MG63 (cell line): Measurements from ENCODE around the gene DNAH9. TPM values are rescaled to one million over a fixed set of nuclear protein-coding genes. Genes with fewer than 3 reads are reported as not detected.
A peak's percentile ranks its signal among the peaks of the same experiment; 100 is the strongest.

Experiments used
- DNase-seq: peaks from one replicate; pipeline ENCODE4 v3.0.0-alpha.2; 2020
- H3K27me3 ChIP-seq: fragments of 250-450 bp; sonication (Bioruptor Pico); 2 replicates; pipeline ENCODE4 v1.5.1; 2020; ENCODE audit warnings: mild to moderate bottlenecking, moderate library complexity
- H3K36me3 ChIP-seq: fragments of 250-450 bp; sonication (Bioruptor Pico); 2 replicates; pipeline ENCODE4 v1.5.1; 2020; ENCODE audit warnings: mild to moderate bottlenecking, moderate library complexity
- H3K4me3 ChIP-seq: fragments of 250-450 bp; sonication (Bioruptor Pico); 2 replicates; pipeline ENCODE4 v1.5.1; 2020; ENCODE audit warnings: mild to moderate bottlenecking, moderate library complexity
- H3K9me3 ChIP-seq: fragments of 250-450 bp; sonication (Bioruptor Pico); 2 replicates; pipeline ENCODE4 v1.5.1; 2020; ENCODE audit warnings: mild to moderate bottlenecking, moderate library complexity
- total RNA-seq: library from RNA; depleted of rRNA; stranded (reverse); fragments of >200 nt; shearing (Covaris generic); gene quantifications from 2 replicates; pipeline ENCODE4 v1.2.3, GENCODE V29; 2014; ENCODE audit warnings: low replicate concordance

Gene DNAH9
- total RNA-seq, 1 experiment from 2014 or later, result not detected

DNA sequence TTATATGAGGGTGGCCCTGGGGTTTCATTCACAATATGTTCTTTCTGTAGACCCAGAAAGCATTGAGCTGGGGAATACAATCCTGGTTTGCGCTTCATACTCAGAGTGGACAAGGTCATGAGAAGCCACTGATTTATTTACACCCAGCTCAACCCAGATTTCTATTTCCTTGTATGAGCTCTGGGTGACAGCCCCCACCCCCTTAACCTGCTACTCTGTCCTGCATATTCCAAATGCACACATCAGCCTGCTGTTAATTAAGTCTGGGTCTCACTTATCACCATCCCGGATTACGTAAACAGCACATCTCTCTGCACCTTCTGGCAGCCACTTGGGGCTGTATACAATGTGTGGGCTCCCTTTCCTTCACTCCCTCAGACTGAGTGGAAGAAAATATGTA lies 102.4 kb downstream of the DNAH9 start:
- DNase-seq, result no peak
- H3K36me3 ChIP-seq, result no peaks in the 10 kb centered on the region
- no peaks in the 10 kb centered on the region for H3K9me3 ChIP-seq
- no peaks in the 10 kb centered on the region for H3K27me3 ChIP-seq
- H3K4me3 ChIP-seq, result no peak overlapping the region

DNA sequence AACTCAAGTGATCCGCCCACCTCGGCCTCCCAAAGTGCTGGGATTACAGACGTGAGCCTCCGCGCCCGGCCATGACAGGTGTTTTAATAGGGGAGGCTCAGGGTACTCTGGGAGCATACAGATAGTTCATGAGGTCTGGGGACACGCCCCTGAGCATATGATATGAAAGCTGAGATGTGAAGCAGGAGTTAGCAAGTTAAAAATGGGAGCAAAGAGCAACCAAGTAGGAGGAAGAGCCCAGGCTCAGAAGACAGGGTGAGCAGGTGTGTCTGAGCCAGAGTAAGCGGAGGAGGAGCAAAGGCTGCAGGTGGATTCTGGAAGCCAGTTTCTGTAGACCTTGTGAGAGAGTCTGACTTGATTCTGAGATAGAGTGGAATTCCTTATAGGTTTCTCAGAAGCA lies 103.6 kb downstream of the DNAH9 start:
- Histone ChIP-seq H3K9me3 (no peaks in the 10 kb centered on the region), H3K27me3 (no peaks in the 10 kb centered on the region), H3K4me3 (no peak overlapping the region), H3K36me3 (no peaks in the 10 kb centered on the region)
- no peak for DNase-seq

DNA sequence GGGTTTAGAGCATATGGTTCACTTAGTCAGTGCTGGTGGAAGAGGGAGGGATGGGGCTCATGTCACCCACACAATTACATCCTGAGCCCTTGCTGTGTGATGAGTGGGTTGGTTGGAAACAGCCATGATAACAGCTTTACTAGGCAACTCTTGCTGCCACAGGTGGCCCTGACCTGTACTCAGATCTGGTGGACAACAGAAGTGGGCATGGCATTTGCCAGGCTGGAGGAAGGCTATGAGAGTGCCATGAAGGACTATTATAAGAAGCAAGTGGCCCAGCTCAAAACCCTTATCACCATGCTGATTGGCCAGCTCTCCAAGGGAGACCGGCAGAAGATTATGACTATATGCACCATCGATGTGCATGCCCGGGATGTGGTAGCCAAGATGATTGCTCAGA lies 105.8 kb downstream of the DNAH9 start:
- DNase-seq, result no peak
- Histone ChIP-seq H3K9me3 (no peaks in the 10 kb centered on the region), H3K36me3 (no peaks in the 10 kb centered on the region), H3K4me3 (no peak overlapping the region), H3K27me3 (no peaks in the 10 kb centered on the region)

DNA sequence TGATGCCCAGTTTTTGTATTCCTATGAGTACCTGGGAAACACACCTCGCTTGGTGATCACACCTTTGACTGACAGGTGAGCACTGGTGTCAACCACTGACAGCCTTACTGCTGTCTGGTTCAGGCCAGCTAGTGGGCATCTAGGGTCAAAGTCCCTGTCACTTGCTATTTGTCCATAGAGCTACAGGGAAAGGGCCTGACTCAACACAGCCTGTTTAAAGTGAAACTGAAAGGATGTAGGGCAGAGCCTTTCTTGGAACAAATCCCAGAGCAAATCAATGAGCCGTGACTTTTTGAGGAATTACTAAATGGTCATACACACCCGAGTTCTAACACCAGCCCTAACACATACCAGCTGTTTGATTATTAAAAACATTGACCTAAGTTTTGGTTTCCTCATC lies 106.8 kb downstream of the DNAH9 start:
- peak; percentile 5 for DNase-seq

DNA sequence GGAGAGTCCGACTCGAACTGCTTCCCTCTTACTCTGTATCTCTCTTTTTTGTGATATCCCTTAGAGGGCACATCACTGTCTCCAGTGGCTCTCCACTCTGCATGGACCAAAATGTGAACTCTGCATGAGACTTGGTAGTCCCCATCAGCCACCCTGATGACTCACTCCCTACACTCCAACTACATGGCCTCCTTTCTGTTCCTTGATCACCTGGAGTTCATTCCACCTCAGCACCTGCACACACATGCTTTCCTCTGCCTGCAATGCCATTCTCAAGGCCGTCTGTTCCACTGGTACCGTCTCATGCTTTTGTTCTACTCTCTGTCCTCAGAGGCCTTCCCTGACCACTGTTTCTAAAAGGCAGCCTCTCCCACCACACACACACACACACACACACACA lies 109.3 kb downstream of the DNAH9 start:
- H3K9me3 ChIP-seq, result no peaks in the 10 kb centered on the region
- no peaks in the 10 kb centered on the region for H3K36me3 ChIP-seq
- H3K4me3 ChIP-seq, result no peak overlapping the region
- peaks cover 6% of the 10 kb centered on the region; the same call in 1 of the 2 replicates for H3K27me3 ChIP-seq
- DNase-seq, result no peak

More for the DNA sequence above, 106.8 kb downstream of the DNAH9 start:
- Histone ChIP-seq H3K9me3 (no peaks in the 10 kb centered on the region), H3K36me3 (no peaks in the 10 kb centered on the region), H3K27me3 (no peaks in the 10 kb centered on the region), H3K4me3 (no peak overlapping the region)

DNA sequence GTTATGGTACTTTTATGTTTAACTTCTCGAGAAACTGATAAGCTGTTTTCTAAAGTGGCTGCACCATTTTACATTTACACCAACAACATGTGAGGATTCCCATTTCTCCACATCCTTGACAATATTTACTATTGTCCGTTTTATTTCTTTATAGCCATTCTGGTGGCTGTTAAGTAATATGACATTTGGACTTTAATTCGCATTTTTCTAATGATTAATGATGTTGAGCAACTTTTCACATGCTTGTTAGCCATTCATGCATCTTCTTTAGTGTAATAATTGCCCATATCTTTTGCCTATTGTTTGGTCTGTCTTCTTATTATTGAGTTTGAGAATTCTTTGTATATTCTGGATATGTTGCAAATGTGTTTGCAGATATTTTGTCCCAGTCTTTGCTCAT lies 114.2 kb downstream of the DNAH9 start:
- Histone ChIP-seq H3K36me3 (no peaks in the 10 kb centered on the region), H3K27me3 (peaks cover 6% of the 10 kb centered on the region; the same call in 1 of the 2 replicates), H3K9me3 (no peaks in the 10 kb centered on the region), H3K4me3 (no peak overlapping the region)
- DNase-seq, result no peak

DNA sequence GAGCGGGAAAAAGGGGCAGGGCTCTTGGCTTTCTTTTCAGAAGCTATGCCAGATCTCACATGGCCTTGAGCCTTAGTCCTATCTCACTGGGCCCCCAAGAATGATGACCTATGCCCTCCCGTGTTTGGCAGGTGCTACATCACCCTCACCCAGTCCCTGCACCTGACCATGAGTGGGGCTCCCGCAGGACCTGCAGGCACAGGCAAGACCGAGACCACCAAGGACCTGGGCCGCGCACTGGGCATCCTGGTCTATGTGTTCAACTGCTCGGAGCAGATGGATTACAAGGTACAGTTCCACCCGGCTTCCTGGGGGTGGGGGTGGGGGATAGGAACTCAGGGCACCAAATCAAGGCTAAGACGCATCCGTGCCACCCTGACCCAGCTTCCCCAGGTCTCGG lies 120.9 kb downstream of the DNAH9 start:
- Histone ChIP-seq H3K4me3 (no peak overlapping the region), H3K9me3 (no peaks in the 10 kb centered on the region), H3K36me3 (no peaks in the 10 kb centered on the region), H3K27me3 (no peaks in the 10 kb centered on the region)
- DNase-seq, result no peak

DNA sequence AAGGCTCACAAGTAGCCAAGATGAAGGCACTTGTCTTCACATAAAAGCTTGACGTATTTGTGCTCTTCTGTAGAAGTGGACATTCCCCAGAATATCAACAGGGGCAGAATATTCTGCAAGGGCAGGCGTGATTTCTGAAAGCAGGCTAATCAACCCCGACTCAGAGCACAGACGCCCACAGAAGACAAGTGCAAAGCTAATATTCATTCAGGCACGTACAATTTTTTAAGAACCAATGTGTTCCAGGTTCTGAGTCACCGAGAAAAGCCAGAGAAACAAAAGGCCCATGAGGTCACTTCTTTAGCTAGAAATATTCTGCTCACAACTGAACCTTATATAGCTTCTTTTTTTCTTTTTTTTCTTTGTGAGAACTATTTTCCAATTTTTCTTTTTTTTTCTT lies 121.6 kb downstream of the DNAH9 start:
- Histone ChIP-seq H3K27me3 (no peaks in the 10 kb centered on the region), H3K9me3 (no peaks in the 10 kb centered on the region), H3K36me3 (no peaks in the 10 kb centered on the region), H3K4me3 (no peak overlapping the region)
- DNase-seq, result no peak

DNA sequence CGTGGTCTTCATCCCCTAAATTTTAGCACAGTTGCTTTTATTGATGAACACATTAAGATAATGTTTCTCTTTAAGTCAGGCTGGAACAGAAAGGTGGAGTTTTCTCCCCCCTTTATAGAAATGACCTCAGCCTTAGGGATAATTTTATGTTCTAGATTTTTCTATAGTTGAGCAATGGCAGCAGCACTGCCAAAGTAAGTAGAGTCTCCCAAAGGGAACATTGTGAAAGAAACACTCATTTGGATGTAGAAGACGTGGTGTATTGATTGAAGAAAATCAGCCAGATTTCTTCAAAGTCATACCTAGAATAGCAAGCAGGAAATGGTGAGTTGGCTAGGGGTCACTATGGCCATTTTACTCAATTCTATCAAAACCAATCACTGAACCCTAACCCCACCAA lies 122.5 kb downstream of the DNAH9 start:
- no peaks in the 10 kb centered on the region for H3K27me3 ChIP-seq

DNA sequence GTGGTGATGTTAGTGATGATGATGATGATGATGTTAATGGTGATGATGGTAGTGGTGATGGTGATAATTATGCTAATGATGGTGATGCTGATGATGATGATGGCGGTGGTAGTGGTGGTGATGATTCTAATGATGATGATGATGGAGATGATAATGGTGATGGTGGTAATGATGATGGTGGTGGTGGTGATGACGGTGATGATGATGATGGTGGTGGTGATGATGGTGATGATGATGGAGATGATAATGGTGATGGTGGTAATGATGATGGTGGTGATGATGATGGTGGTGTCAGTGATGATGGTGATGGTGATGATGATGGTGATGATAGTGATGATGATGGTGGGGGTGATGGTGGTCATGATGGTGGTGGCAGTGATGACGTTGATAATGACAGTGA lies 132.5 kb downstream of the DNAH9 start:
- no peak overlapping the region for H3K4me3 ChIP-seq
- H3K27me3 ChIP-seq, result no peaks in the 10 kb centered on the region
- no peak for DNase-seq
- H3K36me3 ChIP-seq, result no peaks in the 10 kb centered on the region
- H3K9me3 ChIP-seq, result no peaks in the 10 kb centered on the region

More for the DNA sequence above, 122.5 kb downstream of the DNAH9 start:
- H3K4me3 ChIP-seq, result no peak overlapping the region
- DNase-seq, result no peak
- H3K36me3 ChIP-seq, result no peaks in the 10 kb centered on the region
- no peaks in the 10 kb centered on the region for H3K9me3 ChIP-seq

DNA sequence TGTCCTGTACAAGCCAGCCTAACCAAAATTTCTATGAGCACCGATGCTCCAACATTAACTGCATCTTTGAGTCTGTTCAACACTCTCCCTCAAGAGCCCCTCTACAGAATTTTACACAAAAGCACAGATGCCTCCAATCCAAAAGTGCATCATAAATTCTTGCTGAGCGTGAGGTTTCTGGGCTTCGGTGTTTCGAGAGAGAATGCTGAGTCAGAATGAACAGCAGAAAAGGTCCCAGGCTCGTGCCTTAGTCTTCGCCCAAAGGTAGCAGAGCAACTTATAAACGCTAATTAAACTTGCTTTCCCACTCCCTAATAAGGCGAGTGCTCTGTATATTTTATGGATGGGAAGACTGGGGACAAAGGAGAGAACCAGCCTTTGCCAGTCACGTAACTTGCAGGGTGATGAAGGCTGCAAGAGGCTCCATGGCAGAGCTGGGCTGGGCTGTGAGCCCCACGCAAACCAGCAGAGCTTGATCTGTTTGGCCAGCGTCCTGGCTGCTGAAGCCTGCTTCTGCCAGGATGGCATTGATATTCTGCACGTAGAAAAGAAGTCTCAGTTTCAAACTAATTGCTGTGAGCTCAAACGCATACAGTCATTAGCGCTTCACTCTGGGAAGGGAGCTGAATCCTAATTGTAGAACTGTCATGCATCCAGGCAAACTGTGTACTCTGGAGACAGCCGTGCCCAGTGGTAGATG lies 138.5 kb downstream of the DNAH9 start:
- no peak overlapping the region for H3K4me3 ChIP-seq
- no peaks in the 10 kb centered on the region for H3K36me3 ChIP-seq
- H3K9me3 ChIP-seq, result no peaks in the 10 kb centered on the region
- no peak for DNase-seq
- H3K27me3 ChIP-seq, result no peaks in the 10 kb centered on the region

DNA sequence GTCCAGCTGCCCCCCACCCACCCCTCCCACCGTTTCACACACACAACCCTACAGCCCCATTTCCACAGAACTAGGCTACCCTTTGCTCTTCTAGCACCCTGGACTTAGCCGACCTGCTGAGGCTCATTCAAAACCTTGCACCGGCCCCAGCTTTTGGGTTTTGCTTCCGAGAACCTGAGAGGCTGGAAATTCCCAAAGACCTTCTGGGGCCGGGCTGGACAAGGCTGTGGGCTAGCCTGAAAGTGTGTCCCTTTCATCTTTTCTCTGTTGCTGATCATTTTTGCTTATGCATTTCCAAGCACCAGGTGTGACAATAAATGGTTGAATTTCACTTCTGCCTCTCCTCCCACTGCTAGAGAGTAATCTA lies 139.0 kb downstream of the DNAH9 start:
- DNase-seq, result no peak
- Histone ChIP-seq H3K36me3 (no peaks in the 10 kb centered on the region), H3K4me3 (no peak overlapping the region), H3K9me3 (no peaks in the 10 kb centered on the region), H3K27me3 (no peaks in the 10 kb centered on the region)

DNA sequence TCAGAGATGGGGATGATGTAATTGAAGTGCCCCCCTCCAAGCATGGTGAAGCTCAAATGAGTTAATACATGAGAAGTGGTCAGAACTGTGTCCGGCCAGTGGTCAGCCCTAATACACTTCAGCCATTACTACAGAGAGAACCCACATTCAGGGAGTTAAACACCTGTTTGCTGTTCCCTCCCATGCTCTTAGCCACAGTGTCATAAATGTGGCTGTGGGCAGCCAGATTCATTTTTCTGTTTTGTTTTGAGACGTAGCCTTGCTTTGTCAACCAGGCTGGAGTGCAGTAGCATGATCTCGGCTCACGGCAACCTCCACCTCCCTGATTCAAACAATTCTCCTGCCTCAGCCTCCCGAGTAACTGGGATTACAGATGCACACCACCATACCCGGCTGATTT lies 139.9 kb downstream of the DNAH9 start:
- no peaks in the 10 kb centered on the region for H3K9me3 ChIP-seq
- H3K36me3 ChIP-seq, result no peaks in the 10 kb centered on the region
- H3K27me3 ChIP-seq, result no peaks in the 10 kb centered on the region
- no peak overlapping the region for H3K4me3 ChIP-seq
- no peak for DNase-seq

DNA sequence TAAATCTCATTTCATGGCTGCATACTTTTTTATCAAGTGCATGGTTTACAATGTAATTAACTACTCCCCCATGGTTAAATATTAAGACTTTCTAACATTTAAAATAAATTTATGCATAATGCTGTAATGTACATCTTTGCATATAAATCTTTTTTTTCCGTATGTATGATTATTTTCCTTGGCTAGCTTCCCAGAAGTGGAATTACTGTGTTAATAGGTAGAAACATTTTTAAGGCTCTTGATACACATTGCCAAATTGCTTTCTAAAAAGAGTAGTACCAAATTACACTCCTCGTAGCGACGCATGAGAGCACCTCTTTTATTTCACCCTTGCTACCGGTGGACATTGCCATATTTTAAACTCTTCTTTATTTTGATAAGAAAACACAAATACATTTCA lies 141.1 kb downstream of the DNAH9 start:
- Histone ChIP-seq H3K9me3 (no peaks in the 10 kb centered on the region), H3K4me3 (no peak overlapping the region), H3K27me3 (no peaks in the 10 kb centered on the region), H3K36me3 (no peaks in the 10 kb centered on the region)
- no peak for DNase-seq

DNA sequence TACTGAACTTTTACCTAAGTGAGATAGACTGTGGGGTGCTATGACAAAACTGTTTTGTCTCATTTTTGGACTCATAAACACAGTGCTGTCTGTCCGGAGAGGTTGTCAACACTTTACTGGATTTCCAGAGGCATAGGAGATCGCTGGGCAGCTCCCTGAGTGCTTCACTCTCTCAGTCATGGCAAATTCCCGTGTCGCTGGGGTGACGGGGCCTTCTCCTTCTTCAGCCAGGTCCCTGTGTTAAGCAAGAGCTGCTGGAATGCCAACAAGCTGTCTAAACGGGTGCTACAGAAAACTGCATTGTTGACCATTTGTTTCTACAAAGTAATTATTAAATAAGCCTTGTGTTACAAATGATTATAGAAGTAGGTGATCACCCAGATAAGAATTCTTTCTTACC lies 141.6 kb downstream of the DNAH9 start:
- DNase-seq, result no peak
- no peaks in the 10 kb centered on the region for H3K36me3 ChIP-seq

DNA sequence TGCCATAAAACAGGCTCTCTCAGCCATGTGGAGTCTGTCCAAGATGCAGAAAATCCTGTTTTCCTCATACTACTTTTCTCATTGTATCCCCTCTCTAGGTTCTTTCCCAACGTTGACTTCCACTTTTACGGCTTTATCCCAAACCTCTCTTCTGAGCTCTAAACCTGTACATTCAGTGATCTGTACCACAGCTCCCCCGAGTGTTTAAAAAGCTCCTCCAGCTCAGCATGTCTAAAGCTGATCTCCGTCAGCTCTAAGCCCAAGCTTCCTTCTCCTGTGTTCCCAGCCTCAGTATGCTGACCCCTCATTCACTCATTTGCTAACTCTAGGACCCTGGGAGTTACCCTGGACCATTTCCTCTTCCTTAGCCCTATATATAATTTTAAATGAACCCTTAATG lies 144.6 kb downstream of the DNAH9 start:
- no peaks in the 10 kb centered on the region for H3K27me3 ChIP-seq
- H3K36me3 ChIP-seq, result no peaks in the 10 kb centered on the region
- no peak overlapping the region for H3K4me3 ChIP-seq
- DNase-seq, result no peak
- no peaks in the 10 kb centered on the region for H3K9me3 ChIP-seq

More for the DNA sequence above, 141.6 kb downstream of the DNAH9 start:
- Histone ChIP-seq H3K4me3 (no peak overlapping the region), H3K27me3 (no peaks in the 10 kb centered on the region), H3K9me3 (no peaks in the 10 kb centered on the region)

DNA sequence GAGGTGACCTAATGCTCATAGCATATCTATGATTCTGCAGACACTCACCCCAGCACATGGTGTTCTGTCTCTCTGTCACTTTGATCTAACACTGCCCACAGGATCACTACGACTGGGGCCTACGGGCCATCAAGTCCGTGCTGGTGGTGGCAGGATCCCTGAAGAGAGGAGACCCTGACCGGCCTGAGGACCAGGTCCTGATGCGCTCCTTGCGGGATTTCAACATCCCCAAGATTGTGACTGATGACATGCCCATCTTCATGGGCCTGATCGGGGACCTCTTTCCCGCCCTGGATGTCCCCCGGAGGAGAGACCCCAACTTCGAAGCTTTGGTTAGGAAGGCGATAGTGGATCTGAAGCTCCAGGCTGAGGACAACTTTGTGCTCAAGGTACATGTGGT lies 146.4 kb downstream of the DNAH9 start:
- Histone ChIP-seq H3K36me3 (no peaks in the 10 kb centered on the region), H3K27me3 (no peaks in the 10 kb centered on the region), H3K4me3 (no peak overlapping the region), H3K9me3 (no peaks in the 10 kb centered on the region)
- no peak for DNase-seq

DNA sequence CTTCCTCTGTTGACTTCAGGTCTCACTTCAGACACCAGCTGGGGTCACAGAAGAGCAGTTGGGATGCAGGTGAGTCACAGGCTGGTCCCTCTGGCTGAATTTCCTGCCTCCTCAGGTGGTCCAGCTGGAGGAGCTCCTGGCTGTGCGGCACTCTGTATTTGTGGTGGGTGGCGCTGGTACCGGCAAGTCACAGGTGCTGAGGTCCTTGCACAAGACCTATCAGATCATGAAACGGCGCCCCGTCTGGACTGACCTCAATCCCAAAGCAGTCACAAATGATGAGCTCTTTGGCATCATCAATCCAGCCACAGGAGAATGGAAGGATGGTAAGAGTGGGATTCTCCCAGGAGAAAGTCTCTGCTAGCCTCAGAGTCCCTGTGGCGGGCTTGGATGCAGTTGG lies 149.2 kb downstream of the DNAH9 start:
- Histone ChIP-seq H3K36me3 (no peaks in the 10 kb centered on the region), H3K4me3 (no peak overlapping the region), H3K27me3 (no peaks in the 10 kb centered on the region), H3K9me3 (no peaks in the 10 kb centered on the region)
- DNase-seq, result no peak

DNA sequence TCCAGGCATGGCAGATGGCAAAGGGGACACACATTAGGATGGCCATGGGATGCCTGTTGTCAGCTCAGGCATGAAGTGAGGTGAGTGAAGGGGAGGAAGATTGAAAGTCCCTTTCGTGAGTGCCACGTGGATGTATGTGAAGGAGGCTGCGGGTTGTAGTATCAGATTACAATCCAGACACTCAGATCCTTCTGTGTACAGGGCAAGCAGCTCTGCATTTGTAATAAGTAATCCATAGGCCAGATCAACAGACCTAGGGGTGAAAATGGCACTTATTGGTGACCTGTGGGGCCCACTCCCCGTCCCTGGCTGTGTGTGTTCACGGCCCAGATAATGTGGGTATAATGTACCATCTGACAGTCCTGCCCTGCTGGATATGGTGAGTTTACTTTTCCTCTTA lies 159.5 kb downstream of the DNAH9 start:
- Histone ChIP-seq H3K36me3 (no peaks in the 10 kb centered on the region), H3K27me3 (no peaks in the 10 kb centered on the region), H3K9me3 (no peaks in the 10 kb centered on the region), H3K4me3 (no peak overlapping the region)
- no peak for DNase-seq
